Hypothalamus (tissue), 51 donors: ENCODE measurements around the gene COL25A1.
"Not testable (repeated sequence)": the region's sequence is repeated elsewhere in the genome, so short reads cannot be mapped to it uniquely, and the experiment has no call there.

Source experiments
- DNase-seq, 51 donors: peaks; one replicate each; lab custom pipeline; 2025; lab: John Stamatoyannopoulos, UW

COL25A1 gene

GRCh38 chr4:108972613-108973283 is 329.7 kb downstream of the COL25A1 start:
- DNase-seq: no peak

DNA sequence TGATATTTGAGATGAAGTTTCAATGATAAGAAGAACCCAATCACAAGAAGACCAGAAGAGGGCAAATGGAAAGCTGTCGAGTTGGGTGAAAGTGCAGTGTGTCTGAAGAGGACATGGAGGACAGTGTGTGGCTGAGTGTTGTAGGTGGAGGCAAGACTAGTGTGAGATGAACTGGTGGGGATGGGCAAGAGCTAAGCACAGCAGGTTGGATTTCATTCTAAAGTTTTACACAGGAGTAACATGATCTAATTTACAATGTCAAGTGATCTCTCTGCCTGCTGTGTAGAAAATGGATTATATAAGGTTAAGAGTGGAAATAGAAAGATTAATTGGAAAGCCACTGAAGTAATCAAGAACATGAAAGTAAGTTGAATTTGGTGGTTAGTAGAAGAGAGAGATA is 331.0 kb downstream of the COL25A1 start:
- DNase-seq: no peak

GRCh38 chr4:108965472-108966076 is 336.9 kb downstream of the COL25A1 start:
- DNase-seq: no peak

DNA sequence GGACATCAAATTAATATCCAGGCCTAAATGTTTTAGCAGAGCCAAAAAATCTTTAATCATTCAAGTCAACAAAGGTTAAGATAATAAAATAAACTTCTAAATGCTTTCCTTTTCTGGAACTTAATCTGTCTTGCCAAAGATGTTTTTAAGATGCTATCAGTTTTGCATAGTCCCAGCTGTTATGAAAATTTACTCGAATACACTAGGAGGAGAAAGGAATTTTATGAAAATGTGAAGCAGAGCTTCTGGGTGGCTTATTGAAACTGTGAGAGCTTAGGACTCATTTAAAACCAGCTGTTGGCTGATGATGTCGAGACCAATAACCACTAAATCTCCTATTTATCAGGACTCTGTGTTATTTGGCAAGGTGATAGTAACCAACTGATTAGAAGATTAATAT is 337.4 kb downstream of the COL25A1 start:
- DNase-seq: no peak

GRCh38 chr4:108963910-108964309 is 338.5 kb downstream of the COL25A1 start:
- DNase-seq: no peak

DNA sequence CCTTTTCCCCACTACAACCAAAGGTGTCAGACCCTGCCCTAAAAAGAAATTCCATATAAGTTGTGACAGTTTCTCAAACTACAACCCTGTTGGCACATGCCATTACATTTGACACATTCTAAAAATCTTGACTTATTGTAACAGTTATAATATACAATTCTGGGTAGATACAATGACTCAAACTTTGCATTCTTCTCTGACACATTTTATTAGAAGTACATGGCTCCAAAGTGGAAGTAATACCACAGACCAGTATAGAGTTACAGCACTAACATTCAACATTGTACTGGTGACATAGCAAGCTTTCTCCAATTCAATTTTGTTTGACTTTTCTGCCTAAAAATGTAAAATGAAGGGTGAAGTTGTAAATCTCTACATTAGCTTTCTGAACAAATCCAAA is 343.0 kb downstream of the COL25A1 start:
- no peak for DNase-seq

DNA sequence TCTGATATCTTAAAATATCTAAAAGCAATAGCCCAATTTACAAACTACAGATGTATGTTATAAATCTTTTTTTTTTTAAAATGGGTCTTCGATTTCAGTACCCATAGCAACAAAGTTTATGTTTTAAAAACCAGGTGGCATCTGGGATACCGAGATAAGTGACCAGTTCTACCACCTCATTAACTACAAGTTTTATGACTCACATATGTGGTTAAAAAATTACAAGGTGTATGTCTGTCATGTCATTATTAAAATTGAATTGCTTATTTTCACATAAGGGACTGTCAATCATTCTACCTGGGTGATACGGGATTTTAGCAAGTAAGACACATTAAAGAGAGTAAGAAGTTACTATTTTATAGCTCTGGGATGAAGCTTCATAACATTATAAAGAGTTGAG is 347.6 kb downstream of the COL25A1 start:
- no peak for DNase-seq

DNA sequence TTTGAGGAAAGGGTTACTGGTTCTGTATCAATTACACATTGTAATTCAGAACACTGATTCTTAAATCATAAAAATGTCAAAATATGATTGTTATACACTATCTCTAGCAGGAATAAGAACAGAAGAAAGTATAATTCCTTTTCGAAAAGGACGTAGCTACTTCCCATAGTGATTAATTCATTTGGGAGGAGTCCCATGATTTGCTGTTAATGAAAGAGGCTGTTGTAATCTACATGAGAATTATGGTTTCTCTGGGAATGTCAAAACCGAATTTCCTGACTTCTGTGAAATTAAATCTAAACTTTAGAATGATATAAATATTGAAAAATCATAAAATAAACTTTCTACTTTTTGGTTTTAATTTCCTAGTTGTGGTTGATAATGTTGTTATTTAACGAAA is 348.5 kb downstream of the COL25A1 start:
- DNase-seq: no peak

DNA sequence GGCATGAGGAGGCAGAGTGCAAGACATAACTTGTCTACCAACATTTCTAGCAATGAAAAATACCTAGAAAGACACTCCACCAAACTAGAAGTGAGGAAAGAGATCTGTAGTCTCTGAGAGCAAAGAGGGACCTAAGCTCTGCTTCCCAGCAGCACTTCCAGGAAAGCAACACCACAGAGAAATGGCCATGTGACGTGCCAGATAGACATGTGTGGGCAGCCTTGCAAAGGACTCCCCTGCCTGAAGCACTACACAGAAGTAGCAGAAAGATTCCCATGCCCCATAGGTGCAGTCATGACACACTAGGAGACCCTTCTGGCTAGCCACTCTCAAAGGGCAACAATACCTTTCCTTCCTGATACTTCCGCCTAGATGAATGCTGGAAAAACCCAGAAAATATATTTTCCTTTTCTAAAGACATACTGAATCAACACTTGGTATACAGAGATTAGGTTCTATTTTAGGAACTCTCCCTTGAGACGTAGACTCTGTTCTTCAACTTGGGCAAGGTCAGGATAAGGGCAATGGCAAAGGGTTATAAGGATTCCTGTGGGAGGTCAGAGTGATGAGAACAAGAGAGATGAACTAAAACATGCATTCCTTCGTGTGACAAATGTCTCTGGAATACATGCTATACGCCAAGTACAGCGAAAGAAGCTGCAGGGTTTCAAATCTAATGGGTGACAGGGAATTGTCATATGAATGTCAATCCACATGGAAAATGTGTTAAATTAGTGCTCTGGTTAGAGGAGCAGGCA is 352.1 kb downstream of the COL25A1 start:
- no peak for DNase-seq

- DNase-seq: no peak
Observed at GRCh38 chr4:108947526-108947925, 354.9 kb downstream of the COL25A1 start.

DNA sequence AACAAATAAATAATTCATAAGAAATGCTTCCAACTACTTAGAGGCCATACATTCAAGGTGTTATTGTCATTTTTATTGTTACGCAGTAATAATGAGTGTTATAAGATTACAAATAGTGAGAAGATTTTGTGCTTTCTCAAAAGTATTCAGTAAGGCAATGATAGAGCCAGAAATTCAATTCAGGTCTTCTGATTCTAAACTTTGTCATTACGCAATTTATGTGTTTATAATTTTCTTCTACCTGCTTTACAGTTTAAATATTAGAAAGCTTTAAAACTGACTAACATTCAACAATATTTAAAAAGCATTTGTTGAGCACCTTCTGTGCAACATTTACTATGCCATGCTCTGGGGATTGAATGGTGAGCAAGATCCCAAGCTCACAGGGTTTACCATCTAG is 356.2 kb downstream of the COL25A1 start:
- no peak for DNase-seq

GRCh38 chr4:108943976-108944591 is 358.4 kb downstream of the COL25A1 start:
- no peak for DNase-seq

GRCh38 chr4:108943371-108943770 is 359.1 kb downstream of the COL25A1 start:
- DNase-seq: no peak

GRCh38 chr4:108941904-108942430 is 360.5 kb downstream of the COL25A1 start:
- no peak for DNase-seq

DNA sequence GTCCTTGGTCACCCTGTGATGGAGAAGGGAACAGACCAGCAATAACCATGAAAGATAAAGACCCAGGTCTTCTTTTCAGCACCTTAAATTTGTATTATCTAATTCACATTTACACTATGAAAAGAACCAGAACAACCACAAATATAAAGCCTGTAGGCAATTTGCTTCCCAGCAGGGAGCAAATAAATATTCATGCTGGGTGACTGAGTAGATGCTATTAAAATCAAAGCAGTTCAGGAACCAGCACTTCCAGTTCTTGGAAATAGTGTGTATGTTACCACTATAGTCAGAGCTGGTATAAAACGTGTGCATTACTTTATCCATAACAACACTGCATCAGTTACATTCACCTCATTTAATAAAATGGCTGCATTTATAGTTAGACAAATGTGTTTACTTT is 361.8 kb downstream of the COL25A1 start:
- DNase-seq: no peak

DNA sequence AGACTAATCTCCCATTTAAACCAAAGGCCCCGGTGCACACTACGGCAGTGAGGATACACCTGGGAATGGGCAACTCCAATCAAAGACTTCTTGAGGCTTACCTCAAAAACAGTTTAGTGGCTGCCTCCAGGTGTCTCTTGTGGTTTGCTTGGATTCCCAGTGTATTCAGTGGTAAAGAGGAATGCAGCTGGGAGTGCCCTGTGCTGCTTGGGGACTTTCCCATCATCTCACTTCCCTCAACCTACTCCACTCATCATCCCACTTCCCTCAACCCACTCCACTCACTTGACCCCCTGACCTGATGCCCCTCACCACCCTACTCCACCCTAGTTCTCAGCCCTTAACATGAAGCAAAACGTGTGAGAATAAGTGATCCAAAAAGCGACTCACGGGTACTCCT is 362.3 kb downstream of the COL25A1 start:
- DNase-seq: no peak

DNA sequence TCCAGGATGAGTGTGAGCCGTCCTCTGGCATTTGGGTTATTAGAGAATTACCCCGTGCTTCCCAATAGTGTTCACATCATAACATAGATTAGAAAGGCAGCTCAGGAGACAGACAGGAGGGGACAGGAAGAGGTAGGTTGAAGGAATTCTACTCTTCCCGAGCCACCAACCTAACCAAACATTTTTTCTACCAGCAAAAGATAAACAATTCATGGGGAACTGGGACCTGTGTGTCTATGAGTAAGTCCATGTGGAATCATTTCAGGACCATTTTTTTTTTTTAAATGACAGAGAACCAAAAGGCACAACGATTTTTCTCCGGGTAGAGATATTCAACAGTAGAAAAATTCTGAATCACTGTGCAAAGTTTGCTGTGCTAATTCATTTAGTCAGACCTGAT is 365.4 kb downstream of the COL25A1 start:
- no peak for DNase-seq

- not testable (repeated sequence) for DNase-seq
Observed at GRCh38 chr4:108933925-108934324, 368.5 kb downstream of the COL25A1 start.

DNA sequence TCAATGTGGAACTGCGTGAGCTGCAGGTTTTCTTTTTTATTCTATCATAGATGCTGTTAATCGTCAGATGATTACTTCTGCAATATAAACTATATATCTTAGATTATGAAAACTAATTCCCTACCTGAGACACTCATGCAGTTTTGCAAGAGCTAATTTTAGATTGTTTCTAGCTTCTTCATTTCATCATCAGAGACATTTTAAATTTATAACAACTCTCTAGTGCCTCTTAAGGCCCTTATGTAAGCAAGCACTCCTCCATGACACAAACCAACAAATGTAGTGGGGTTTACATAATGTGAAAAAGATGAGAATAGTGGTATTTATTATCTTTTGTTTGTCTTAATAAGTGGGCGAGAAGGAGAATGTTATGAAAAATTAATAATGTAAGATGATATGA is 369.4 kb downstream of the COL25A1 start:
- DNase-seq: no peak

GRCh38 chr4:108931926-108932325 is 370.5 kb downstream of the COL25A1 start:
- DNase-seq: no peak

- DNase-seq: no peak
Observed at GRCh38 chr4:108930186-108930585, 372.3 kb downstream of the COL25A1 start.
